Mesendoderm (in vitro differentiated cells): Measurements from ENCODE around the gene SH2D3A.
"Not testable (repeated sequence)": the region's sequence is repeated elsewhere in the genome, so short reads cannot be mapped to it uniquely, and the experiment has no call there.

Experiments used
- DNase-seq: peaks from one replicate; pipeline ENCODE4 v3.0.0; 2013
- H2AK5ac ChIP-seq: 2 replicates; pipeline ENCODE4 v1.6.1; 2013; ENCODE audit warnings: low read length, inconsistent platforms
- H2BK120ac ChIP-seq: 2 replicates; pipeline ENCODE4 v1.6.1; 2013; ENCODE audit warnings: low read depth, mild to moderate bottlenecking, low read length, moderate library complexity, mixed read lengths
- H2BK15ac ChIP-seq: replicated peaks from 2 replicates; pipeline ENCODE4 v1.6.1; 2013; ENCODE audit warnings: low read depth, mild to moderate bottlenecking, moderate library complexity
- H2BK5ac ChIP-seq: 2 replicates; pipeline ENCODE4 v1.6.1; 2013; ENCODE audit warnings: low read length, inconsistent platforms
- H3K18ac ChIP-seq: 2 replicates; pipeline ENCODE4 v1.6.1; 2013; ENCODE audit warnings: mild to moderate bottlenecking, low read length, mixed read lengths
- H3K23ac ChIP-seq: one replicate; pipeline ENCODE4 v1.6.1; 2013; ENCODE audit warnings: low read length
- H3K27ac ChIP-seq: 2 replicates; pipeline ENCODE4 v1.5.1; 2013; ENCODE audit warnings: low read depth, mild to moderate bottlenecking, inconsistent platforms, low read length, moderate library complexity
- H3K27me3 ChIP-seq: 2 replicates; pipeline ENCODE4 v1.6.1; 2013; ENCODE audit warnings: low read length, control low read depth, mild to moderate bottlenecking, inconsistent platforms; ENCODE audit not compliant: insufficient read depth, poor library complexity
- H3K36me3 ChIP-seq: 2 replicates; pipeline ENCODE4 v1.6.1; 2013; ENCODE audit warnings: low read length, inconsistent platforms; ENCODE audit not compliant: control insufficient read depth, insufficient read depth
- H3K4ac ChIP-seq: one replicate; pipeline ENCODE4 v1.6.1; 2013; ENCODE audit warnings: low read depth, mild to moderate bottlenecking, low read length, moderate library complexity
- H3K4me1 ChIP-seq: 2 replicates; pipeline ENCODE4 v1.6.1; 2013; ENCODE audit warnings: low read depth, low read length, inconsistent platforms; ENCODE audit not compliant: control insufficient read depth
- H3K4me2 ChIP-seq: 2 replicates; pipeline ENCODE4 v1.6.1; 2013; ENCODE audit warnings: low read length
- H3K4me3 ChIP-seq: 2 replicates; pipeline ENCODE4 v1.5.1; 2013; ENCODE audit warnings: mild to moderate bottlenecking, low read length
- H3K56ac ChIP-seq: one replicate; pipeline ENCODE4 v1.6.1; 2013; ENCODE audit warnings: low read length
- H3K79me1 ChIP-seq: 2 replicates; pipeline ENCODE4 v1.6.1; 2013; ENCODE audit warnings: low read length, inconsistent platforms
- H3K79me2 ChIP-seq: 2 replicates; pipeline ENCODE4 v1.6.1; 2013; ENCODE audit warnings: mild to moderate bottlenecking, low read length; ENCODE audit not compliant: control insufficient read depth, insufficient read depth
- H3K9ac ChIP-seq: 2 replicates; pipeline ENCODE4 v1.6.1; 2013; ENCODE audit warnings: low read length, inconsistent platforms
- H4K5ac ChIP-seq: one replicate; pipeline ENCODE4 v1.6.1; 2013; ENCODE audit warnings: low read length
- H4K8ac ChIP-seq: one replicate; pipeline ENCODE4 v1.6.1; 2013; ENCODE audit warnings: low read depth, mild to moderate bottlenecking, control low read depth, low read length, moderate library complexity
- WGBS: extraction: QIAGEN DNeasy Blood & Tissue Kit; methylation state at CpG from one replicate; pipeline ENCODE4 v1.1.7; 2013; ENCODE audit warnings: low lambda C conversion rate, missing lambda C conversion rate; ENCODE audit not compliant: insufficient coverage; ENCODE audit errors: extremely low coverage; 5-methylcytosine and 5-hydroxymethylcytosine counted together

SH2D3A gene

GRCh38 chr19:6776045-6776444 is 8.8 kb upstream of the SH2D3A start:
- not testable (repeated sequence) for H3K4me2 ChIP-seq, H3K36me3 ChIP-seq, H4K5ac ChIP-seq, DNase-seq, H3K27me3 ChIP-seq, H3K4me1 ChIP-seq, H3K4me3 ChIP-seq, H2AK5ac ChIP-seq, H3K56ac ChIP-seq, H2BK15ac ChIP-seq, H3K4ac ChIP-seq, H3K18ac ChIP-seq, H4K8ac ChIP-seq, H3K23ac ChIP-seq, H3K79me2 ChIP-seq, H3K27ac ChIP-seq, H3K79me1 ChIP-seq, H2BK5ac ChIP-seq, H2BK120ac ChIP-seq, H3K9ac ChIP-seq

- Histone ChIP-seq H3K36me3 (no peaks in the 10 kb centered on the region), H4K5ac (no peak overlapping the region), H3K4me1 (no peaks in the 10 kb centered on the region), H3K4me3 (no peak overlapping the region), H3K23ac (no peak overlapping the region), H3K4ac (no peak overlapping the region), H3K27me3 (no peaks in the 10 kb centered on the region), H4K8ac (no peak overlapping the region), H2BK5ac (no peak overlapping the region), H2AK5ac (no peak overlapping the region), H3K79me2 (no peaks in the 10 kb centered on the region), H3K27ac (no peak overlapping the region), H2BK120ac (no peak overlapping the region), H3K56ac (no peak overlapping the region), H3K18ac (no peak overlapping the region), H3K9ac (no peak overlapping the region), H2BK15ac (no peak overlapping the region), H3K79me1 (no peaks in the 10 kb centered on the region), H3K4me2 (no peak overlapping the region)
- no peak for DNase-seq
- WGBS: no CpG with 5 or more reads among the region's 11 CpGs
These were observed 7.8 kb upstream of the SH2D3A start for GRCh38 chr19:6774821-6775707.

- H3K4ac ChIP-seq: no peak overlapping the region
- H2BK15ac ChIP-seq: no peak overlapping the region
- H3K79me2 ChIP-seq: no peaks in the 10 kb centered on the region
- H3K18ac ChIP-seq: no peak overlapping the region
- H2BK120ac ChIP-seq: no peak overlapping the region
- no peak overlapping the region for H2BK5ac ChIP-seq
- H3K56ac ChIP-seq: no peak overlapping the region
- H3K9ac ChIP-seq: no peak overlapping the region
- H4K8ac ChIP-seq: no peak overlapping the region
- WGBS: no CpG with 5 or more reads among the region's 8 CpGs
- no peaks in the 10 kb centered on the region for H3K36me3 ChIP-seq
- H3K23ac ChIP-seq: no peak overlapping the region
- no peak overlapping the region for H2AK5ac ChIP-seq
- no peak overlapping the region for H3K4me2 ChIP-seq
- no peaks in the 10 kb centered on the region for H3K79me1 ChIP-seq
- no peak for DNase-seq
- H3K4me3 ChIP-seq: no peak overlapping the region
- no peak overlapping the region for H3K27ac ChIP-seq
- no peaks in the 10 kb centered on the region for H3K4me1 ChIP-seq
- H4K5ac ChIP-seq: no peak overlapping the region
- H3K27me3 ChIP-seq: no peaks in the 10 kb centered on the region
These were observed 6.2 kb upstream of the SH2D3A start for GRCh38 chr19:6773323-6773931.

- no peak overlapping the region for H4K5ac ChIP-seq
- H3K4me3 ChIP-seq: no peak overlapping the region
- H3K9ac ChIP-seq: no peak overlapping the region
- DNase-seq: no peak
- no peak overlapping the region for H4K8ac ChIP-seq
- no peaks in the 10 kb centered on the region for H3K79me2 ChIP-seq
- H2BK120ac ChIP-seq: no peak overlapping the region
- WGBS: no CpG with 5 or more reads among the region's 14 CpGs
- no peaks in the 10 kb centered on the region for H3K36me3 ChIP-seq
- H3K27ac ChIP-seq: no peak overlapping the region
- H3K18ac ChIP-seq: no peak overlapping the region
- H3K4me1 ChIP-seq: no peaks in the 10 kb centered on the region
- no peak overlapping the region for H2BK5ac ChIP-seq
- H3K56ac ChIP-seq: no peak overlapping the region
- H3K27me3 ChIP-seq: no peaks in the 10 kb centered on the region
- H3K23ac ChIP-seq: no peak overlapping the region
- H2BK15ac ChIP-seq: no peak overlapping the region
- H2AK5ac ChIP-seq: no peak overlapping the region
- H3K79me1 ChIP-seq: no peaks in the 10 kb centered on the region
- no peak overlapping the region for H3K4ac ChIP-seq
- H3K4me2 ChIP-seq: no peak overlapping the region
These were observed 5.7 kb upstream of the SH2D3A start for GRCh38 chr19:6772866-6773322.

- Histone ChIP-seq H2BK5ac (no peak within 1 kb of the TSS), H3K36me3 (no peaks in the 10 kb centered on the region), H3K23ac (no peak within 1 kb of the TSS), H4K8ac (no peak within 1 kb of the TSS), H2BK15ac (no peak within 1 kb of the TSS), H3K27me3 (no peaks in the 10 kb centered on the region), H4K5ac (no peak within 1 kb of the TSS), H3K4ac (no peak within 1 kb of the TSS), H3K9ac (no peak within 1 kb of the TSS), H3K79me1 (no peaks in the 10 kb centered on the region), H3K18ac (no peak within 1 kb of the TSS), H3K4me1 (no peaks in the 10 kb centered on the region), H2AK5ac (no peak within 1 kb of the TSS), H3K27ac (no peak within 1 kb of the TSS), H3K56ac (no peak within 1 kb of the TSS), H3K4me2 (no peak within 1 kb of the TSS), H3K4me3 (no peak within 1 kb of the TSS), H3K79me2 (no peaks in the 10 kb centered on the region), H2BK120ac (no peak within 1 kb of the TSS)
- DNase-seq: no peak
- no CpG with 5 or more reads among the region's 25 CpGs for WGBS
These were observed 5.0 kb upstream of the SH2D3A start, which contains the start of gene VAV1 for GRCh38 chr19:6772028-6772865. VAV1 (plus strand) TSS chr19:6772708; CDS start chr19:6772808, 100 bp downstream.
